RWPE1 (cell line): Measurements from ENCODE around the gene PRRC2C.
A peak's percentile ranks its signal among the peaks of the same experiment; 100 is the strongest.
"Not testable (repeated sequence)": the region's sequence is repeated elsewhere in the genome, so short reads cannot be mapped to it uniquely, and the experiment has no call there.

ENCODE experiments used
- CTCF ChIA-PET: fragments of 350-600 bp; sonication (Branson Sonifier 250); formaldehyde crosslinking; extraction: SDS; loops from one replicate; lab custom pipeline; 2021; lab: Yijun Ruan, JAX
- POLR2A ChIA-PET: fragments of 400-600 bp; formaldehyde crosslinking; extraction: SDS; loops from one replicate; lab custom pipeline; 2020; ENCODE audit warnings: antibody characterized with exemption; ENCODE audit not compliant: low non-redundant PET; lab: Yijun Ruan, JAX
- DNase-seq: peaks from one replicate; pipeline ENCODE4 v3.0.0; 2012; ENCODE audit warnings: low spot score
- H3K27ac ChIP-seq: fragments of 450-650 bp; 2 replicates; pipeline ENCODE4 v1.5.1; 2017
- TF ChIP-seq, protein P1 (sequence below): fragments of 450-650 bp; conservative IDR thresholded peaks from 2 replicates; pipeline ENCODE4 v1.5.1; 2017; ENCODE audit warnings: low read depth, mild to moderate bottlenecking

The PRRC2C gene

DNA sequence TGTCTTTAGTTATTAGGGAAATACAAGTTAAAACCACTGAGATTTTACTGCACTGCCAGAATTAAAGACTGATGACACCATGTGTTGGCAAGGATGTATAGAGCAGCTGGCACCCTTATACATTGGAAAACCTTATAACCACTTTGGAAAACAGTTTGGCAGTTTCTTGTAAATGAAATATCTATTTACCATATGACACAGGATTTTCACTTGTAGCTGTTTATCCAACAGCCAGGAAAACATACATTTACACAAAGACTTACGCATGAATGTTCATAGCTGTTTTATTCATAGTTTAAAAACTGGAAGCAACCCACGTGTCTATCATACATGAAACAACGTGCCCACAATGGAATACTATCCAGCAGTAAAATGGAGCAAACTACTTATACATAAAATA is 45.3 kb downstream of the PRRC2C start:
- no peak for DNase-seq
- TF ChIP-seq, protein P1, sequence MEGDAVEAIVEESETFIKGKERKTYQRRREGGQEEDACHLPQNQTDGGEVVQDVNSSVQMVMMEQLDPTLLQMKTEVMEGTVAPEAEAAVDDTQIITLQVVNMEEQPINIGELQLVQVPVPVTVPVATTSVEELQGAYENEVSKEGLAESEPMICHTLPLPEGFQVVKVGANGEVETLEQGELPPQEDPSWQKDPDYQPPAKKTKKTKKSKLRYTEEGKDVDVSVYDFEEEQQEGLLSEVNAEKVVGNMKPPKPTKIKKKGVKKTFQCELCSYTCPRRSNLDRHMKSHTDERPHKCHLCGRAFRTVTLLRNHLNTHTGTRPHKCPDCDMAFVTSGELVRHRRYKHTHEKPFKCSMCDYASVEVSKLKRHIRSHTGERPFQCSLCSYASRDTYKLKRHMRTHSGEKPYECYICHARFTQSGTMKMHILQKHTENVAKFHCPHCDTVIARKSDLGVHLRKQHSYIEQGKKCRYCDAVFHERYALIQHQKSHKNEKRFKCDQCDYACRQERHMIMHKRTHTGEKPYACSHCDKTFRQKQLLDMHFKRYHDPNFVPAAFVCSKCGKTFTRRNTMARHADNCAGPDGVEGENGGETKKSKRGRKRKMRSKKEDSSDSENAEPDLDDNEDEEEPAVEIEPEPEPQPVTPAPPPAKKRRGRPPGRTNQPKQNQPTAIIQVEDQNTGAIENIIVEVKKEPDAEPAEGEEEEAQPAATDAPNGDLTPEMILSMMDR, result no peak
- POLR2A ChIA-PET, result no interaction called here
- H3K27ac ChIP-seq, result no peak overlapping the region
- CTCF ChIA-PET, result interaction anchor here (0.6 kb wide), 1 partner anchor 218 kb away, joined by 4 read pairs; no protein-coding TSS in a partner anchor

DNA sequence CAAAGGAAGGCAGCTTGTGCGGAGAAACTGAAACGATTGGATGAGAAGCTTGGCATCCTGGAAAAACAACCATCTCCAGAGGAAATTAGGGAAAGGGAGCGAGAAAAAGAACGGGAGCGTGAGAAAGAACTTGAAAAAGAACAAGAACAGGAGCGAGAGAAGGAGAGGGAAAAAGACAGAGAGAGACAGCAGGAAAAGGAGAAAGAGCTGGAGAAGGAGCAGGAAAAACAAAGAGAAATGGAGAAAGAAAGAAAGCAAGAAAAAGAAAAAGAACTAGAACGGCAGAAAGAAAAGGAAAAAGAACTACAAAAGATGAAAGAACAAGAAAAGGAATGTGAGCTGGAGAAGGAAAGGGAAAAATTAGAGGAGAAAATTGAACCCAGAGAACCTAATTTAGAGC is 47.2 kb downstream of the PRRC2C start:
- POLR2A ChIA-PET, result no interaction called here
- CTCF ChIA-PET, result interaction anchor here (0.6 kb wide), 2 partner anchors 11 to 1949 kb away, joined by 3 read pairs; no protein-coding TSS in a partner anchor
- no peak overlapping the region for H3K27ac ChIP-seq
- no peak for DNase-seq
- TF ChIP-seq, protein P1, result no peak

DNA sequence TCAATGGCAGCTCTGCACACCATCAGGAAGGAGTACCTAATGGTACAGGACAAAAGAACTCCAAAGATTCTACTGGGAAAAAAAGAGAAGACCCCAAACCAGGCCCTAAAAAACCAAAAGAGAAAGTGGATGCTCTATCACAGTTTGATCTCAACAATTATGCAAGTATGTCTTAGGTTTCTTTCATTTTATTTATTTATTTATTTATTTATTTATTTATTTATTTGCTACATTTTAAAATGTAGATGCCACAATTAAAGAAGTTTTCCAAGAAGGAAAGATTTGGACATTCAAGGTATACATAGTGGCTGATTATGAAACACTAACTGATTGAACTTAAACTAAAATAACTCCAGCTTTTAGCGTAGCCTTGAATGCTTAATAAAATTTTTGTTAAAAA is 60.2 kb downstream of the PRRC2C start:
- TF ChIP-seq, protein P1, result no peak
- CTCF ChIA-PET, result interaction anchor here (0.7 kb wide), 1 partner anchor 28 kb away, joined by 3 read pairs; no protein-coding TSS in a partner anchor
- POLR2A ChIA-PET, result no interaction called here
- H3K27ac ChIP-seq, result no peak overlapping the region
- no peak for DNase-seq

DNA sequence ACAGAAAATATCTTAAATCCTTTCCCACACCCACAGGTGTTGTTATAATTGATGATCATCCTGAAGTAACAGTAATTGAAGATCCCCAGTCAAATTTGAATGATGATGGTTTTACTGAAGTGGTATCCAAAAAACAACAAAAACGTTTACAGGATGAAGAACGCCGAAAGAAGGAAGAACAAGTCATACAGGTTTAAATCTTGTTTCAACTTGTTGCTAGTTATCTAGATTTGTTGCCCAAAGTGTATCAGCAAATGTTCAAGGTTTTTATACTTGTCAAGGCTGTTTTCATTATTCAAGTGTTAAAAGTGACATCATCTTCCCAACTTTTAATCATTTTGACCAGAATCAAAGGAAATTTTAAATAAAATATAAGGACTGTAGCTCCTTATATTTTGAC is 64.7 kb downstream of the PRRC2C start:
- CTCF ChIA-PET, result no interaction called here
- TF ChIP-seq, protein P1, result no peak
- peak; percentile 15 for DNase-seq
- H3K27ac ChIP-seq, result no peak overlapping the region
- POLR2A ChIA-PET, result no interaction called here

DNA sequence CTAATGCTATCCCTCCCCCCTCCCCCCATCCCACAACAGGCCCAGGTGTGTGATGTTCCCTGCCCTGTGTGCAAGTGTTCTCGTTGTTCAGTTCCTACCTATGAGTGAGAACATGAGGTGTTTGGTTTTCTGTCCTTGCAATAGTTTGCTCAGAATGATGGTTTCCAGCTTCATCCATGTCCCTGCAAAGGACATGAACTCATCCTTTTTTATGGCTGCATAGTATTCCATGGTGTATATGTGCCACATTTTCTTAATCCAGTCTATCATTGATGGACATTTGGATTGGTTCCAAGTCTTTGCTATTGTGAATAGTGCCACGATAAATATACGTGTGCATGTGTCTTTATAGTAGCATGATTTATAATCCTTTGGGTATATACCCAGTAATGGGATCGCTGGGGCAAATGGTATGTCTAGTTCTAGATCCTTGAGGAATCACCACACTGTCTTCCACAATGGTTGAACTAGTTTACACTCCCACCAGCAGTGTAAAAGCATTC is 65.3 kb downstream of the PRRC2C start:
- CTCF ChIA-PET, H3K27ac ChIP-seq, POLR2A ChIA-PET, DNase-seq: not testable (repeated sequence)

DNA sequence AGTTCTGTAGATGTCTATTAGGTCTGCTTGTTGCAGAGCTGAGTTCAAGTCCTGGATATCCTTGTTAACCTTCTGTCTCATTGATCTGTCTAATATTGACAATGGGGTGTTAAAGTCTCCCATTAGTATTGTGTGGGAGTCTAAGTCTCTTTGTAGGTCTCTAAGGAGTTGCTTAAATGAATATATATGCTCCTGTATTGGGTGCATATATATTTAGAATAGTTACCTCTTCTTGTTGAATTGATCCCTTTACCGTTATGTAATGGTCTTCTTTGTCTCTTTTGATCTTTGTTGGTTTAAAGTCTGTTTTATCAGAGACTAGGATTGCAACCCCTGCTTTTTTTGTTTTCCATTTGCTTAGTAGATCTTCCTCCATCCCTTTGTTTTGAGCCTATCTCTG is 68.6 kb downstream of the PRRC2C start:
- CTCF ChIA-PET, result not testable (repeated sequence)

DNA sequence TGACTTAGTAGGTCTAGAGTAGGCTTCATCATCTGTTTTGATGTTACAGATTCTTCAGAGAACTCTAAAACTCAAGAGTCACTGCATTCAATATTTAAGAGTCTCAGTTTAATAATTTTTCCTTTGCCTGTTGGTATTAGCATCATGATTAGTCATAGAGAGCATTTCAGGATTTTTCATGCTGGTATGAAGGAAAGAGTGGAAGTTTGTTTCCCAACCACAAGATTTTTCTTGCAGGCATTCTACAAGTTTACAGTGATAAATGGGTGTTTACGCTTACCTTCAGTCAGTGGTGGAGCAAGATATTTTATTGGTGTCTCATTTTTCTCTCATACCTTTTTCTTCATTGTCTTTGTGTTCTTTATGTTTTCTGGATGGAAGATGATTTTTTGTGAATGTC is 78.3 kb downstream of the PRRC2C start:
- no peak for DNase-seq
- H3K27ac ChIP-seq, result no peak overlapping the region
- POLR2A ChIA-PET, result no interaction called here
- CTCF ChIA-PET, result no interaction called here
- TF ChIP-seq, protein P1, result no peak

More for the DNA sequence above, 68.6 kb downstream of the PRRC2C start:
- DNase-seq, POLR2A ChIA-PET, H3K27ac ChIP-seq: not testable (repeated sequence)
